AG20443 (cell line): ENCODE results near the gene PRKD2.
"Not testable (repeated sequence)": the region's sequence is repeated elsewhere in the genome, so short reads cannot be mapped to it uniquely, and the experiment has no call there.

Experiments used
- DNase-seq: peaks from one replicate; pipeline ENCODE4 v3.0.0; 2012; ENCODE audit warnings: low spot score, mixed read lengths

Gene PRKD2

GRCh38 chr19:46633130-46633529 is 83.8 kb downstream of the PRKD2 start:
- no peak for DNase-seq

- peak; percentile 54 for DNase-seq
Measured at GRCh38 chr19:46631481-46631880, 85.4 kb downstream of the PRKD2 start.

GRCh38 chr19:46630586-46631205 is 86.2 kb downstream of the PRKD2 start:
- DNase-seq = no peak

- no peak for DNase-seq
Measured at GRCh38 chr19:46629546-46630025, 87.3 kb downstream of the PRKD2 start.

- not testable (repeated sequence) for DNase-seq
Measured at GRCh38 chr19:46628970-46629369, 87.9 kb downstream of the PRKD2 start.

- no peak for DNase-seq
Measured at GRCh38 chr19:46626446-46626845, 90.5 kb downstream of the PRKD2 start.

- DNase-seq = no peak
Measured at GRCh38 chr19:46625731-46626130, 91.2 kb downstream of the PRKD2 start.

- DNase-seq = peak; percentile 85
Measured at GRCh38 chr19:46624958-46625661, 91.8 kb downstream of the PRKD2 start, which contains the start of gene PTGIR. Gene PTGIR (minus strand): TSS chr19:46625089. CDS start chr19:46624225, 864 bp downstream.
